ENCODE data around the gene RANBP3L. TPM values are rescaled to one million over a fixed set of nuclear protein-coding genes. Genes with fewer than 3 reads are reported as not detected.

The RANBP3L gene
- total and polyA plus RNA-seq, 9 of the 15 experiments (the other 6 are each of a cell fraction or from before 2014, with no cell fraction given), result 0.01 to 0.06 TPM; not detected in 7

- TF ChIP-seq MLX (CRISPR knock-in tag; conservative IDR thresholded peaks at IDR 0.05) (peak in 1 of 2 experiments; percentile 71; a peak in 1 of 4 replicates), LCOR (CRISPR knock-in tag; IDR thresholded peaks at IDR 0.05) (peak; percentile 97), GMEB1 (CRISPR knock-in tag; IDR thresholded peaks at IDR 0.05) (peak; percentile 74), ZNF124 (CRISPR knock-in tag; IDR thresholded peaks at IDR 0.05) (no peak), POLR2A (conservative IDR thresholded peaks at IDR 0.05) (peak; percentile 82), NR1H2 (CRISPR knock-in tag; IDR thresholded peaks at IDR 0.05) (peak; percentile 81; the same call in 1 of the 2 replicates), LEF1 (IDR thresholded peaks at IDR 0.05) (peak; percentile 95), ZNF384 (IDR thresholded peaks at IDR 0.05; ENCODE audit: low read depth, low read length) (no peak)
- TF ChIP-seq, protein P1, sequence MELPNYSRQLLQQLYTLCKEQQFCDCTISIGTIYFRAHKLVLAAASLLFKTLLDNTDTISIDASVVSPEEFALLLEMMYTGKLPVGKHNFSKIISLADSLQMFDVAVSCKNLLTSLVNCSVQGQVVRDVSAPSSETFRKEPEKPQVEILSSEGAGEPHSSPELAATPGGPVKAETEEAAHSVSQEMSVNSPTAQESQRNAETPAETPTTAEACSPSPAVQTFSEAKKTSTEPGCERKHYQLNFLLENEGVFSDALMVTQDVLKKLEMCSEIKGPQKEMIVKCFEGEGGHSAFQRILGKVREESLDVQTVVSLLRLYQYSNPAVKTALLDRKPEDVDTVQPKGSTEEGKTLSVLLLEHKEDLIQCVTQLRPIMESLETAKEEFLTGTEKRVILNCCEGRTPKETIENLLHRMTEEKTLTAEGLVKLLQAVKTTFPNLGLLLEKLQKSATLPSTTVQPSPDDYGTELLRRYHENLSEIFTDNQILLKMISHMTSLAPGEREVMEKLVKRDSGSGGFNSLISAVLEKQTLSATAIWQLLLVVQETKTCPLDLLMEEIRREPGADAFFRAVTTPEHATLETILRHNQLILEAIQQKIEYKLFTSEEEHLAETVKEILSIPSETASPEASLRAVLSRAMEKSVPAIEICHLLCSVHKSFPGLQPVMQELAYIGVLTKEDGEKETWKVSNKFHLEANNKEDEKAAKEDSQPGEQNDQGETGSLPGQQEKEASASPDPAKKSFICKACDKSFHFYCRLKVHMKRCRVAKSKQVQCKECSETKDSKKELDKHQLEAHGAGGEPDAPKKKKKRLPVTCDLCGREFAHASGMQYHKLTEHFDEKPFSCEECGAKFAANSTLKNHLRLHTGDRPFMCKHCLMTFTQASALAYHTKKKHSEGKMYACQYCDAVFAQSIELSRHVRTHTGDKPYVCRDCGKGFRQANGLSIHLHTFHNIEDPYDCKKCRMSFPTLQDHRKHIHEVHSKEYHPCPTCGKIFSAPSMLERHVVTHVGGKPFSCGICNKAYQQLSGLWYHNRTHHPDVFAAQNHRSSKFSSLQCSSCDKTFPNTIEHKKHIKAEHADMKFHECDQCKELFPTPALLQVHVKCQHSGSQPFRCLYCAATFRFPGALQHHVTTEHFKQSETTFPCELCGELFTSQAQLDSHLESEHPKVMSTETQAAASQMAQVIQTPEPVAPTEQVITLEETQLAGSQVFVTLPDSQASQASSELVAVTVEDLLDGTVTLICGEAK (IDR thresholded peaks at IDR 0.05), result peak; percentile 40; the same call in 1 of the 2 replicates
- TF ChIP-seq, protein P1 (CRISPR knock-in tag; IDR thresholded peaks at IDR 0.05), result peak; percentile 60; the same call in 1 of the 2 replicates
Observed at GRCh38 chr5:36241631-36242533, 59.8 kb downstream of the RANBP3L start, which contains the start of gene NADK2 (continued).

Data from K562 (cell line).